HEK293 (cell line): ENCODE results near the gene FRZB.

ENCODE experiments used
- SALL2 ChIP-seq: fragments of 450-650 bp; formaldehyde crosslinking; IDR thresholded peaks from 2 replicates; pipeline ENCODE4 v1.5.0; 2017; ENCODE audit warnings: missing biosample characterization, mild to moderate bottlenecking, missing genetic modification characterization, borderline replicate concordance
- ZBTB21 ChIP-seq: fragments of 450-650 bp; formaldehyde crosslinking; IDR thresholded peaks from 2 replicates; pipeline ENCODE4 v1.5.1; 2017; ENCODE audit warnings: missing biosample characterization, missing genetic modification characterization
- ZNF501 ChIP-seq: fragments of 450-650 bp; formaldehyde crosslinking; IDR thresholded peaks from 2 replicates; pipeline ENCODE4 v1.5.1; 2016; ENCODE audit warnings: missing biosample characterization, missing genetic modification characterization
- ZNF776 ChIP-seq: fragments of 450-650 bp; formaldehyde crosslinking; IDR thresholded peaks from 2 replicates; pipeline ENCODE4 v1.5.0; 2017; ENCODE audit warnings: missing biosample characterization, missing genetic modification characterization, borderline replicate concordance
- TF ChIP-seq, protein P1 (sequence below): fragments of 450-650 bp; formaldehyde crosslinking; IDR thresholded peaks from 2 replicates; pipeline ENCODE4 v1.5.1; 2016; ENCODE audit warnings: missing biosample characterization, missing genetic modification characterization
- TF ChIP-seq, protein P2 (sequence below): fragments of 450-650 bp; formaldehyde crosslinking; IDR thresholded peaks from 2 replicates; pipeline ENCODE4 v1.5.1; 2016; ENCODE audit warnings: missing biosample characterization, missing genetic modification characterization
- TF ChIP-seq, protein P3 (sequence below): fragments of 450-650 bp; formaldehyde crosslinking; IDR thresholded peaks from 2 replicates; pipeline ENCODE4 v1.5.1; 2016; ENCODE audit warnings: missing biosample characterization, missing genetic modification characterization
- TF ChIP-seq, protein P4 (sequence below): fragments of 450-650 bp; formaldehyde crosslinking; IDR thresholded peaks from 2 replicates; pipeline ENCODE4 v1.5.1; 2016; ENCODE audit warnings: missing biosample characterization, missing genetic modification characterization

DNA sequence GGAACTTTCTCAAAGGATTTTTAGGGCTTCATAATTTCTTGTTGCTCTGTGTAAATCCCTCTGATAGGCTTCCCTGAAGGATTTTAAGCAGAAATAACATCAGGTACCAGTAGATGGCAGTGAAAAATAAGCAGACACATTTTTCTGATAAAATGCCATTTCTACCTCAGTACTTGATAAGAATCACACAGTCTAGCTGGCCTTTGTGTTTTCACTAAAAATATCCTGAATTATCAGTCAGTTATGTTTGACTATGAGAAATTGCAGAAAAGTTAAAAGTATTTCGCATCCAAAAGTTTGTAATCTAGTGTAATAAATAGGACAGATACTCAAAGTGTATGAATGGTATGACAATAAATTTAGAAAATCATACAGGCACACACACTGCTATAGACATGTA is 81.7 kb downstream of the FRZB start:
- no peak for TF ChIP-seq ZNF501 (tag by site-specific recombination)
- TF ChIP-seq, protein P1, sequence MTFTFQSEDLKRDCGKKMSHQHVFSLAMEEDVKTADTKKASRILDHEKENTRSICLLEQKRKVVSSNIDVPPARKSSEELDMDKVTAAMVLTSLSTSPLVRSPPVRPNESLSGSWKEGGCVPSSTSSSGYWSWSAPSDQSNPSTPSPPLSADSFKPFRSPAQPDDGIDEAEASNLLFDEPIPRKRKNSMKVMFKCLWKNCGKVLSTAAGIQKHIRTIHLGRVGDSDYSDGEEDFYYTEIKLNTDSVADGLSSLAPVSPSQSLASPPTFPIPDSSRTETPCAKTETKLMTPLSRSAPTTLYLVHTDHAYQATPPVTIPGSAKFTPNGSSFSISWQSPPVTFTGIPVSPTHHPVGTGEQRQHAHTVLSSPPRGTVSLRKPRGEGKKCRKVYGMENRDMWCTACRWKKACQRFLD: no peak
- TF ChIP-seq, protein P2, sequence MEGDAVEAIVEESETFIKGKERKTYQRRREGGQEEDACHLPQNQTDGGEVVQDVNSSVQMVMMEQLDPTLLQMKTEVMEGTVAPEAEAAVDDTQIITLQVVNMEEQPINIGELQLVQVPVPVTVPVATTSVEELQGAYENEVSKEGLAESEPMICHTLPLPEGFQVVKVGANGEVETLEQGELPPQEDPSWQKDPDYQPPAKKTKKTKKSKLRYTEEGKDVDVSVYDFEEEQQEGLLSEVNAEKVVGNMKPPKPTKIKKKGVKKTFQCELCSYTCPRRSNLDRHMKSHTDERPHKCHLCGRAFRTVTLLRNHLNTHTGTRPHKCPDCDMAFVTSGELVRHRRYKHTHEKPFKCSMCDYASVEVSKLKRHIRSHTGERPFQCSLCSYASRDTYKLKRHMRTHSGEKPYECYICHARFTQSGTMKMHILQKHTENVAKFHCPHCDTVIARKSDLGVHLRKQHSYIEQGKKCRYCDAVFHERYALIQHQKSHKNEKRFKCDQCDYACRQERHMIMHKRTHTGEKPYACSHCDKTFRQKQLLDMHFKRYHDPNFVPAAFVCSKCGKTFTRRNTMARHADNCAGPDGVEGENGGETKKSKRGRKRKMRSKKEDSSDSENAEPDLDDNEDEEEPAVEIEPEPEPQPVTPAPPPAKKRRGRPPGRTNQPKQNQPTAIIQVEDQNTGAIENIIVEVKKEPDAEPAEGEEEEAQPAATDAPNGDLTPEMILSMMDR: peak; percentile 53
- TF ChIP-seq, protein P3, sequence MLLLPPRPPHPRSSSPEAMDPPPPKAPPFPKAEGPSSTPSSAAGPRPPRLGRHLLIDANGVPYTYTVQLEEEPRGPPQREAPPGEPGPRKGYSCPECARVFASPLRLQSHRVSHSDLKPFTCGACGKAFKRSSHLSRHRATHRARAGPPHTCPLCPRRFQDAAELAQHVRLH (tag by site-specific recombination): no peak
- no peak for TF ChIP-seq ZNF776 (tag by site-specific recombination)
- TF ChIP-seq ZBTB21 (tag by site-specific recombination): no peak
- no peak for TF ChIP-seq SALL2
- TF ChIP-seq, protein P4, sequence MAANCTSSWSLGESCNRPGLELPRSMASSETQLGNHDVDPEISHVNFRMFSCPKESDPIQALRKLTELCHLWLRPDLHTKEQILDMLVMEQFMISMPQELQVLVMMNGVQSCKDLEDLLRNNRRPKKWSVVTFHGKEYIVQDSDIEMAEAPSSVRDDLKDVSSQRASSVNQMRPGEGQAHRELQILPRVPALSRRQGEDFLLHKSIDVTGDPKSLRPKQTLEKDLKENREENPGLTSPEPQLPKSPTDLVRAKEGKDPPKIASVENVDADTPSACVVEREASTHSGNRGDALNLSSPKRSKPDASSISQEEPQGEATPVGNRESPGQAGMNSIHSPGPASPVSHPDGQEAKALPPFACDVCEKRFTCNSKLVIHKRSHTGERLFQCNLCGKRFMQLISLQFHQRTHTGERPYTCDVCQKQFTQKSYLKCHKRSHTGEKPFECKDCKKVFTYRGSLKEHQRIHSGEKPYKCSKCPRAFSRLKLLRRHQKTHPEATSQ (tag by site-specific recombination): no peak
